Mesenchymal stem cell (in vitro differentiated cells and primary cell): ENCODE measurements around the gene C9orf72.

Experiments
- DNase-seq: peaks from one replicate; pipeline ENCODE4 v3.0.0-alpha.2; 2013
- H2AFZ ChIP-seq: one replicate; pipeline ENCODE4 v1.6.1; 2013; ENCODE audit warnings: low read depth, mild to moderate bottlenecking, control low read depth, inconsistent platforms, low read length, moderate library complexity
- H2AK5ac ChIP-seq: 2 replicates; pipeline ENCODE4 v1.6.1; 2013; ENCODE audit warnings: low read length, moderate library complexity, mild to moderate bottlenecking, inconsistent platforms; ENCODE audit not compliant: severe bottlenecking
- H2BK120ac ChIP-seq: one replicate; pipeline ENCODE4 v1.6.1; 2013; ENCODE audit warnings: low read depth, mild to moderate bottlenecking, inconsistent platforms, low read length, moderate library complexity
- H2BK12ac ChIP-seq, 2 experiments: one replicate each; pipeline ENCODE4 v1.6.1; 2013; ENCODE audit warnings: inconsistent platforms in 2 of 2, low read length in 2 of 2, mild to moderate bottlenecking in 2 of 2, moderate library complexity in 2 of 2, control low read depth in 1 of 2
- H2BK15ac ChIP-seq: one replicate; pipeline ENCODE4 v1.6.1; 2013; ENCODE audit warnings: mild to moderate bottlenecking, low read depth, inconsistent platforms; ENCODE audit not compliant: poor library complexity, severe bottlenecking
- H2BK5ac ChIP-seq: 2 replicates; pipeline ENCODE4 v1.6.1; 2013; ENCODE audit warnings: low read depth, mild to moderate bottlenecking, low read length, control low read depth, inconsistent platforms; ENCODE audit not compliant: poor library complexity, severe bottlenecking
- H3K14ac ChIP-seq, 2 experiments: one replicate each; pipeline ENCODE4 v1.6.1; 2013; ENCODE audit warnings: inconsistent platforms in 2 of 2, low read length in 2 of 2, control low read depth in 1 of 2, mild to moderate bottlenecking in 1 of 2, moderate library complexity in 1 of 2
- H3K18ac ChIP-seq, 2 experiments: one replicate each; pipeline ENCODE4 v1.6.1; 2013; ENCODE audit warnings: inconsistent platforms in 2 of 2, low read length in 2 of 2, control low read depth in 1 of 2, low read depth in 1 of 2, mild to moderate bottlenecking in 1 of 2
- H3K23ac ChIP-seq, 2 experiments: one replicate each; pipeline ENCODE4 v1.6.1; 2013; ENCODE audit warnings: inconsistent platforms in 2 of 2, low read length in 2 of 2, mild to moderate bottlenecking in 2 of 2, moderate library complexity in 2 of 2, control low read depth in 1 of 2
- H3K27ac ChIP-seq: 2 replicates; pipeline ENCODE4 v1.5.1; 2013; ENCODE audit warnings: mild to moderate bottlenecking, moderate library complexity, low read length, control low read depth, inconsistent platforms; ENCODE audit not compliant: poor library complexity, severe bottlenecking
- H3K27me3 ChIP-seq, 2 experiments: 2 replicates each; pipeline versions ENCODE4 v1.6.1 to v1.7.0; 2013; ENCODE audit warnings: low read length in 2 of 2, mild to moderate bottlenecking in 2 of 2, moderate library complexity in 2 of 2, control low read depth in 1 of 2, inconsistent platforms in 1 of 2; ENCODE audit not compliant: control insufficient read depth in 1 of 2, insufficient read depth in 1 of 2
- H3K36me3 ChIP-seq, 2 experiments: 2 replicates each; pipeline versions ENCODE4 v1.6.1 to v1.7.0; 2013; ENCODE audit warnings: low read length in 2 of 2, control low read depth in 1 of 2, inconsistent platforms in 1 of 2, low read depth in 1 of 2, mild to moderate bottlenecking in 1 of 2; ENCODE audit not compliant: insufficient read depth in 2 of 2, control insufficient read depth in 1 of 2
- H3K4ac ChIP-seq, 2 experiments: one replicate each; pipeline ENCODE4 v1.6.1; 2013; ENCODE audit warnings: inconsistent platforms in 2 of 2, low read length in 2 of 2, mild to moderate bottlenecking in 2 of 2, moderate library complexity in 2 of 2, control low read depth in 1 of 2, low read depth in 1 of 2
- H3K4me1 ChIP-seq: 2 replicates; pipeline ENCODE4 v1.6.1; 2013; ENCODE audit warnings: low read depth, low read length, control low read depth; ENCODE audit not compliant: control insufficient read depth, insufficient read depth
- H3K4me2 ChIP-seq: 2 replicates; pipeline ENCODE4 v1.6.1; 2013; ENCODE audit warnings: low read length, mild to moderate bottlenecking, inconsistent platforms; ENCODE audit not compliant: poor library complexity, severe bottlenecking
- H3K4me3 ChIP-seq, 2 experiments: 2 replicates each; pipeline versions ENCODE4 v1.5.1 to v1.7.0; 2013; ENCODE audit warnings: low read length in 2 of 2, mild to moderate bottlenecking in 2 of 2, control low read depth in 1 of 2, low read depth in 1 of 2; ENCODE audit not compliant: insufficient read depth in 1 of 2
- H3K79me1 ChIP-seq: replicated peaks from 2 replicates; pipeline ENCODE4 v1.6.1; 2013; ENCODE audit warnings: mild to moderate bottlenecking, control low read depth, low read length, inconsistent platforms; ENCODE audit not compliant: poor library complexity, severe bottlenecking
- H3K9ac ChIP-seq: 2 replicates; pipeline ENCODE4 v1.7.0; 2013; ENCODE audit warnings: mild to moderate bottlenecking, low read length, moderate library complexity
- H3K9me3 ChIP-seq: 2 replicates; pipeline ENCODE4 v1.7.0; 2013; ENCODE audit warnings: mild to moderate bottlenecking, low read length; ENCODE audit not compliant: control insufficient read depth
- H4K8ac ChIP-seq: one replicate; pipeline ENCODE4 v1.6.1; 2013; ENCODE audit warnings: inconsistent platforms, mild to moderate bottlenecking, low read length, moderate library complexity
- H4K91ac ChIP-seq: one replicate; pipeline ENCODE4 v1.6.1; 2013; ENCODE audit warnings: mild to moderate bottlenecking, low read length, inconsistent platforms
- WGBS: methylation state at CpG from one replicate; pipeline ENCODE4 v1.1.7; 2013; ENCODE audit warnings: mixed read lengths; 5-methylcytosine and 5-hydroxymethylcytosine counted together

Gene C9orf72

DNA sequence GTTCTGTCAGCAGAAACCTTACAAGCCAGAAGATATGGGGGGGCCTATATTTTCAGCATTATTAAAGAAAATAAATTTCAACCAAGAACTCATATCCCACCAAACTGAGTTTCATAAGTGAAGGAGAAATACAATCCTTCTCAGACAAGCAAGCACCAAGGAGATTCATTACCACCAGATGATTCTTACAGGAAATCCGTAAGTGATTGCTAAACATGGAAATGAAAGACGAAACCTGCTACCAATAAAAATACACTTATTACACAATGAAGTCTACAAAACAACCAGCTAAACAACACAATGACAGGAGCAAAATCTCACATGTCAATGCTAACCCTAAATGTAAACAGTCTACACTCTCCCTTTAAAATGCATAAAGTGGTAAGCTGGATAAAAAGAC is 17.8 kb upstream of the C9orf72 start:
- H3K18ac ChIP-seq: no peak overlapping the region
- no peak overlapping the region for H2BK12ac ChIP-seq
- peak; percentile 13 for DNase-seq
- H3K9ac ChIP-seq: no peak overlapping the region
- no peak overlapping the region for H4K8ac ChIP-seq
- H3K79me1 ChIP-seq: no peaks in the 10 kb centered on the region
- H4K91ac ChIP-seq: no peak overlapping the region
- no peak overlapping the region for H2BK15ac ChIP-seq
- H2BK5ac ChIP-seq: no peak overlapping the region
- no peaks in the 10 kb centered on the region for H3K27me3 ChIP-seq
- H3K4me2 ChIP-seq: no peak overlapping the region
- H3K27ac ChIP-seq: no peak overlapping the region
- H2AK5ac ChIP-seq: no peak overlapping the region
- no peaks in the 10 kb centered on the region for H3K36me3 ChIP-seq
- H3K14ac ChIP-seq: no peak overlapping the region
- WGBS: 80% methylated on average over 2 of the region's 2 CpGs
- no peak overlapping the region for H3K4me3 ChIP-seq
- peaks cover 19% of the 10 kb centered on the region for H3K9me3 ChIP-seq
- no peak overlapping the region for H2AFZ ChIP-seq
- H3K4me1 ChIP-seq: no peaks in the 10 kb centered on the region
- H3K4ac ChIP-seq: no peak overlapping the region
- no peak overlapping the region for H2BK120ac ChIP-seq
- no peak overlapping the region for H3K23ac ChIP-seq

DNA sequence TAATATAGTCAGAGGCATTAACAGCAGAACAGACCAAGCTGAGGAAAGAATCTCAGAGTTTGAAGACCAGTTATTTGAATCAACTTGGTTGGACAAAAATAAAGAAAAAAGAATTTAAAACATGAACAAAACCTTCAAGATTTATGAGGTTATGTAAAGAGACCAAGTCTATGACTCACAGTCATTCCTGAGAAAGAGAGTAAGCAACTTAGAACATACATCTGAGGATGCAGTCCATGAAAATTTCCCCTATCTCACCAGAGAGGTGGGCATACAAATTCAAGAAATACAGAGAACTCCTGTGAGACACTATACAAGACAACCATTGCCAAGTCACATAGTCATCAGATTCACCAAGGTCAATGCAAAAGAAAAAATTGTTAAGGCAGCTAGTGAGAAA is 17.4 kb upstream of the C9orf72 start:
- H3K9ac ChIP-seq: no peak overlapping the region
- H2AFZ ChIP-seq: no peak overlapping the region

DNA sequence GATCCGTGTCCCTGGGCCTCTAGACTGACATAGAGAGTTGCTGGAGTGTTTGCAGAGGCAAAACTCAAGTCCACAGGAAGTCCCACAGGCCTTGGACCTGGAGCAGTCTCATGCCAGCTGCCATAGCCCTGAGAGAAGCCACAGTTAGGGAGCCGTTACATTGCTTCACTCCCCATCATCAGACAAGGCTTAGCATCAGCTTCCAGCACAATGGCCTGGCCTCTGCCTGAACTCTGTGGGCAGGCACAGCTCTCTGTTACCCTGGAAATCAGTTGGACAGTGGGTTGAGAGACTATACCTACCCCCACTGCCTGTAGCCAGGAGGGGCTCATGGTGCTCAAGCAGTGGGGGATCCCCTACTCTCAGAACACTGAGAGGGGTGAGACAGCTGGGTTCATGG is 16.2 kb upstream of the C9orf72 start:
- Histone ChIP-seq H3K4me2 (no peak overlapping the region), H3K18ac (no peak overlapping the region), H3K23ac (no peak overlapping the region)

More for the DNA sequence above, 17.4 kb upstream of the C9orf72 start:
- peak; percentile 11 for DNase-seq
- Histone ChIP-seq H2BK5ac (no peak overlapping the region), H3K4ac (no peak overlapping the region), H2AK5ac (no peak overlapping the region), H3K4me3 (no peak overlapping the region), H3K27me3 (no peaks in the 10 kb centered on the region), H4K91ac (no peak overlapping the region), H3K9me3 (peaks cover 19% of the 10 kb centered on the region), H2BK12ac (no peak overlapping the region), H3K4me2 (no peak overlapping the region), H2BK120ac (no peak overlapping the region), H3K14ac (no peak overlapping the region), H3K18ac (no peak overlapping the region), H3K27ac (no peak overlapping the region), H3K4me1 (no peaks in the 10 kb centered on the region), H3K79me1 (no peaks in the 10 kb centered on the region), H3K36me3 (no peaks in the 10 kb centered on the region), H3K23ac (no peak overlapping the region), H4K8ac (no peak overlapping the region), H2BK15ac (no peak overlapping the region)

DNA sequence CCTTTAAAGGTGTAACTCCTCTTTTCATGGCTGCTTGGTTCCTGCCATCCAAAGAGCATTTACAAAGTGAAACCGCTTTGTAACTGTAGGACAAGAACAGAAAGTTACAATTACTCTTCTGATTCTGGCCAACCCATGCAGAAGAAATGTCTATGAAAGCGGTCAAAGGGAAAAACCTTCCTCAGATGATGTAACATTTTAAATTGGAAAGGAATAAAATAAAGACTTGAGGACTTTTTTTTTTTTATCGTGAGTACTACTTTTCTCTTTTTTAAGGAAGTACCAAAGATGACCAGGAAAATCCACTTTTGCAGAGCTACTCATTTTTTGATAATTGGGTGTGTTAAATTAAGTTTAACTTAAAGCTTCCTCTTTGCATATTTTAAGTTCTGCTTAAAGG is 13.0 kb upstream of the C9orf72 start:
- no peak overlapping the region for H3K27ac ChIP-seq
- H2AK5ac ChIP-seq: no peak overlapping the region
- H2AFZ ChIP-seq: no peak overlapping the region
- H3K4me3 ChIP-seq: no peak overlapping the region
- H2BK120ac ChIP-seq: no peak overlapping the region
- H2BK5ac ChIP-seq: no peak overlapping the region
- no peak overlapping the region for H3K23ac ChIP-seq
- H3K9ac ChIP-seq: no peak overlapping the region
- no peak overlapping the region for H4K91ac ChIP-seq
- H3K4me2 ChIP-seq: no peak overlapping the region
- no peak overlapping the region for H2BK12ac ChIP-seq
- DNase-seq: no peak
- no peaks in the 10 kb centered on the region for H3K36me3 ChIP-seq
- no peaks in the 10 kb centered on the region for H3K79me1 ChIP-seq
- H4K8ac ChIP-seq: no peak overlapping the region
- H3K4me1 ChIP-seq: no peaks in the 10 kb centered on the region
- no peak overlapping the region for H3K18ac ChIP-seq
- WGBS: 100% methylated on average over 2 of the region's 3 CpGs
- H3K4ac ChIP-seq: no peak overlapping the region
- H3K9me3 ChIP-seq: peaks cover 12% of the 10 kb centered on the region
- H3K27me3 ChIP-seq: no peaks in the 10 kb centered on the region
- H3K14ac ChIP-seq: no peak overlapping the region
- no peak overlapping the region for H2BK15ac ChIP-seq

More for the DNA sequence above, 16.2 kb upstream of the C9orf72 start:
- no peaks in the 10 kb centered on the region for H3K27me3 ChIP-seq
- no peak overlapping the region for H3K14ac ChIP-seq
- no peak overlapping the region for H2BK120ac ChIP-seq
- H2BK15ac ChIP-seq: no peak overlapping the region
- DNase-seq: no peak
- no peak overlapping the region for H2BK12ac ChIP-seq
- no peaks in the 10 kb centered on the region for H3K79me1 ChIP-seq
- H4K91ac ChIP-seq: no peak overlapping the region
- H2AFZ ChIP-seq: no peak overlapping the region
- peaks cover 19% of the 10 kb centered on the region for H3K9me3 ChIP-seq
- no peak overlapping the region for H3K4ac ChIP-seq
- no peaks in the 10 kb centered on the region for H3K4me1 ChIP-seq
- no peak overlapping the region for H3K27ac ChIP-seq
- H3K9ac ChIP-seq: no peak overlapping the region
- no peak overlapping the region for H2BK5ac ChIP-seq
- no peak overlapping the region for H3K4me3 ChIP-seq
- H2AK5ac ChIP-seq: no peak overlapping the region
- H4K8ac ChIP-seq: no peak overlapping the region
- no peaks in the 10 kb centered on the region for H3K36me3 ChIP-seq
- 75% methylated on average over 2 of the region's 2 CpGs for WGBS
